NCI-H2196 (cell line): ENCODE data around the gene H19.

Experiments used
- DNase-seq: peaks from one replicate; lab custom pipeline; 2025; ENCODE audit not compliant: unreplicated experiment; lab: John Stamatoyannopoulos, UW

H19 gene

DNA sequence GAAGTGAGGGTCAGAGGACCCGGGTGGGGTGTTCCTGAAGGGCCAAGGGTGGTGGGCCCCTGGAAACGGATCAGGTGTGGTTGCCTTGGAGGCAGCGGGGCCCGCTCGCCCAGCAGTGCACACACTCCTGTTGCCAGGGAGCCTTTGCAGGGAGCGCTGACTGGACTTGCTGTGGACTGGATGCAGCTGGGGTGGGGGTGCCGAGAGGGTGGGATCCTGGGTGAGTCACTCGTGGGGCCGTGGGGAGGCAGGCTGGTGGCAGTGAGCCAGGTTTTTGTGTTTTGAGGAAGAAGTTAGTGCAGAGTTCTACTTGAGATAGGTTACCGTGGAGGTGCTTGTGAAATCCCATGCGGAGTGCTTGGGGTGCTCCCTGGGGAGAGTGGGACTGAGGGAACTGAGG lies 49.3 kb downstream of the H19 start:
- DNase-seq = no peak

- DNase-seq = no peak
Observed at GRCh38 chr11:1947592-1948237, 49.9 kb downstream of the H19 start.

GRCh38 chr11:1946812-1947484 lies 50.7 kb downstream of the H19 start, which contains the start of gene MRPL23:
MRPL23 (plus strand) TSS chr11:1947332; CDS start chr11:1947363, 31 bp downstream.
- no peak for DNase-seq
